ENCODE data around the gene POGK. TPM values are rescaled to one million over a fixed set of nuclear protein-coding genes. Genes with fewer than 3 reads are reported as not detected.

Gene POGK
- total and polyA plus RNA-seq, 10 of the 15 experiments (the other 5 are each of a cell fraction or from before 2014, with no cell fraction given): 5.3 to 34.6 (median 18.7) TPM

GRCh38 chr1:166840309-166841274 lies 1.3 kb downstream of the POGK start:
- SMC1A ChIA-PET (ENCODE audit: uncharacterized antibody, unreplicated experiment): interaction anchor here (0.8 to 1.5 kb wide), 4 partner anchors 15 to 218 kb away, joined by 3 to 4 read pairs (median 3); no protein-coding TSS in a partner anchor
- H3K79me2 ChIP-seq (ENCODE audit: control insufficient read depth, insufficient read depth, low read length): peaks cover 20% of the 10 kb centered on the region
- H3K9ac ChIP-seq (ENCODE audit: control insufficient read depth, insufficient read depth, low read length): peak overlapping the region; percentile 69
- ATAC-seq (no peak), DNase-seq (ENCODE audit: low read depth, low spot score) (no peak), FAIRE-seq (no peak)
- no peaks in the 10 kb centered on the region for H3K9me3 ChIP-seq (replicated peaks; ENCODE audit: control insufficient read depth, insufficient read depth, low read length)
- peak overlapping the region; percentile 86 for H3K4me2 ChIP-seq (ENCODE audit: control insufficient read depth, insufficient read depth)
- no peaks in the 10 kb centered on the region for H3K27me3 ChIP-seq (replicated peaks in 1 of 2; ENCODE audit: control insufficient read depth in 2 of 2, insufficient read depth in 2 of 2, low read length in 1 of 2)
- intact Hi-C loops (cut with micrococcal nuclease; ENCODE audit: unreplicated experiment) (no loop called here), in situ Hi-C loops (cut with MboI) (no loop called here)
- TF ChIP-seq POLR2A (IDR thresholded peaks at IDR 0.05; ENCODE audit: low read depth, low read length) (0 out of 2 replicates have a peak, but pooled peaks have one; percentile 36), POLR2AphosphoS5 (IDR thresholded peaks at IDR 0.05; ENCODE audit: low read length) (no peak), TCF12 (IDR thresholded peaks at IDR 0.05; ENCODE audit: low read depth, low read length) (no peak), MTA2 (IDR thresholded peaks at IDR 0.05; ENCODE audit: low read depth) (no peak)
- H4K20me1 ChIP-seq (ENCODE audit: control insufficient read depth, insufficient read depth): no peaks in the 10 kb centered on the region; the same call in 1 of the 2 replicates
- no peak overlapping the region; the same call in 1 of the 2 replicates for H2AFZ ChIP-seq (ENCODE audit: control insufficient read depth, low read depth, low read length)
- WGBS (ENCODE audit: insufficient coverage, insufficient replicate concordance, low lambda C conversion rate, missing lambda C conversion rate): 40% methylated on average over 16 of the region's 16 CpGs
- RAD21 ChIA-PET (ENCODE audit: unreplicated experiment): interaction anchor here (1.3 kb wide), 1 partner anchor 33 kb away, joined by 3 read pairs; no protein-coding TSS in a partner anchor
- POLR2A ChIA-PET: interaction anchor here (3.2 kb wide), 1 partner anchor 35 kb away, joined by 10 read pairs; the partner anchor contains the start of gene TADA1
- H3K4me1 ChIP-seq (ENCODE audit: control insufficient read depth, insufficient read depth, low read length): peaks cover 5% of the 10 kb centered on the region; the same call in 1 of the 2 replicates
- CTCF ChIA-PET: interaction anchor here (0.6 to 2.7 kb wide), 3 partner anchors 18 to 35 kb away, joined by 3 to 10 read pairs (median 4); partner anchors contain the start of gene TADA1
- H3K27ac ChIP-seq (ENCODE audit: control insufficient read depth, insufficient read depth): peak overlapping the region; percentile 13; the same call in 1 of the 2 replicates
- peak overlapping the region; percentile 96 for H3K4me3 ChIP-seq
- H3K36me3 ChIP-seq (ENCODE audit: control insufficient read depth in 2 of 2, insufficient read depth in 2 of 2, low read length in 1 of 2): peaks cover 10 to 32% of the 10 kb centered on the region in 2 experiments
- TSS peak; percentile 56 for BruUV-seq (replicated peaks)

- FAIRE-seq (no peak), DNase-seq (ENCODE audit: low read depth, low spot score) (no peak), ATAC-seq (no peak)
- no peak overlapping the region for H2AFZ ChIP-seq (ENCODE audit: control insufficient read depth, low read depth, low read length)
- ChIA-PET POLR2A (interaction anchor here (0.8 kb wide), 1 partner anchor 26 kb away, joined by 3 read pairs; no protein-coding TSS in a partner anchor), CTCF (interaction anchor here (1.0 kb wide), 1 partner anchor 20 kb away, joined by 4 read pairs; no protein-coding TSS in a partner anchor), RAD21 (ENCODE audit: unreplicated experiment) (no interaction called here), SMC1A (ENCODE audit: uncharacterized antibody, unreplicated experiment) (interaction anchor here (1.1 kb wide), 1 partner anchor 15 kb away, joined by 3 read pairs; no protein-coding TSS in a partner anchor)
- BruUV-seq (replicated peaks): no TSS peak
- 100% methylated on average over 6 of the region's 6 CpGs for WGBS (ENCODE audit: insufficient coverage, insufficient replicate concordance, low lambda C conversion rate, missing lambda C conversion rate)
- no peaks in the 10 kb centered on the region for H3K9me3 ChIP-seq (replicated peaks; ENCODE audit: control insufficient read depth, insufficient read depth, low read length)
- H3K9ac ChIP-seq (ENCODE audit: control insufficient read depth, insufficient read depth, low read length): no peak overlapping the region
- no peak overlapping the region for H3K4me2 ChIP-seq (ENCODE audit: control insufficient read depth, insufficient read depth)
- peaks cover 20% of the 10 kb centered on the region for H3K79me2 ChIP-seq (ENCODE audit: control insufficient read depth, insufficient read depth, low read length)
- intact Hi-C loops (cut with micrococcal nuclease; ENCODE audit: unreplicated experiment) (no loop called here), in situ Hi-C loops (cut with MboI) (no loop called here)
- H3K4me3 ChIP-seq: no peak overlapping the region
- H4K20me1 ChIP-seq (ENCODE audit: control insufficient read depth, insufficient read depth): no peaks in the 10 kb centered on the region; the same call in 1 of the 2 replicates
- H3K4me1 ChIP-seq (ENCODE audit: control insufficient read depth, insufficient read depth, low read length): peaks cover 5% of the 10 kb centered on the region; the same call in 1 of the 2 replicates
- no peaks in the 10 kb centered on the region for H3K27me3 ChIP-seq (replicated peaks in 1 of 2; ENCODE audit: control insufficient read depth in 2 of 2, insufficient read depth in 2 of 2, low read length in 1 of 2)
- H3K36me3 ChIP-seq (ENCODE audit: control insufficient read depth in 2 of 2, insufficient read depth in 2 of 2, low read length in 1 of 2): peaks cover 18 to 36% of the 10 kb centered on the region in 2 experiments
- no peak overlapping the region for H3K27ac ChIP-seq (ENCODE audit: control insufficient read depth, insufficient read depth)
- TF ChIP-seq BHLHE40 (IDR thresholded peaks at IDR 0.05; ENCODE audit: borderline replicate concordance in 1 of 2, low read depth in 2 of 2, low read length in 1 of 2): no peak
- no peak for TF ChIP-seq CBX3 (IDR thresholded peaks at IDR 0.05; ENCODE audit: borderline replicate concordance, low read depth)
- TF ChIP-seq BCL11A (IDR thresholded peaks at IDR 0.05; ENCODE audit: low read depth, low read length): no peak
- no peak for TF ChIP-seq CBX5 (IDR thresholded peaks at IDR 0.05; ENCODE audit: low read depth)
- no peak for TF ChIP-seq PAX5 (IDR thresholded peaks at IDR 0.05; ENCODE audit: borderline replicate concordance, low read depth, low read length)
- no peak for TF ChIP-seq PBX3 (IDR thresholded peaks at IDR 0.05; ENCODE audit: insufficient replicate concordance, low read depth, low read length)
- no peak for TF ChIP-seq MYC (IDR thresholded peaks at IDR 0.05; ENCODE audit: insufficient read depth, insufficient read length, insufficient replicate concordance, low read length, severe bottlenecking)
Measured at GRCh38 chr1:166843322-166843721, 4.0 kb downstream of the POGK start.
